Trophoblast cell (in vitro differentiated cells and primary cell): ENCODE measurements around the gene NFIX.

Experiments
- DNase-seq, 2 donors: peaks; one replicate each; pipeline ENCODE4 v3.0.0-alpha.2; 2016
- H2AFZ ChIP-seq: 2 replicates; pipeline ENCODE4 v1.6.1; 2013; ENCODE audit warnings: low read length, moderate library complexity, mild to moderate bottlenecking; ENCODE audit not compliant: insufficient read depth, poor library complexity
- H2AK5ac ChIP-seq: 2 replicates; pipeline ENCODE4 v1.6.1; 2013; ENCODE audit warnings: mild to moderate bottlenecking, low read length
- H2BK120ac ChIP-seq: 2 replicates; pipeline ENCODE4 v1.6.1; 2013; ENCODE audit warnings: low read length, mild to moderate bottlenecking, moderate library complexity; ENCODE audit not compliant: insufficient read depth, poor library complexity
- H2BK12ac ChIP-seq: 2 replicates; pipeline ENCODE4 v1.6.1; 2013; ENCODE audit warnings: mild to moderate bottlenecking, low read length, moderate library complexity
- H2BK5ac ChIP-seq: 2 replicates; pipeline ENCODE4 v1.6.1; 2013; ENCODE audit warnings: low read length, low read depth, moderate library complexity, mild to moderate bottlenecking; ENCODE audit not compliant: poor library complexity
- H3K14ac ChIP-seq: 2 replicates; pipeline ENCODE4 v1.6.1; 2013; ENCODE audit warnings: mild to moderate bottlenecking, low read length
- H3K18ac ChIP-seq: 2 replicates; pipeline ENCODE4 v1.6.1; 2013; ENCODE audit warnings: mild to moderate bottlenecking, low read length
- H3K23ac ChIP-seq: 2 replicates; pipeline ENCODE4 v1.6.1; 2013; ENCODE audit warnings: low read length
- H3K27ac ChIP-seq: 2 replicates; pipeline ENCODE4 v1.5.1; 2013; ENCODE audit warnings: low read depth, mild to moderate bottlenecking, inconsistent platforms, low read length, moderate library complexity
- H3K27me3 ChIP-seq: 2 replicates; pipeline ENCODE4 v1.6.1; 2013; ENCODE audit warnings: inconsistent platforms, mild to moderate bottlenecking, low read length, moderate library complexity; ENCODE audit not compliant: insufficient read depth
- H3K36me3 ChIP-seq, 2 experiments: 1 replicate in 1 of 2; 2 replicates in 1 of 2; pipeline ENCODE4 v1.6.1; 2013; ENCODE audit warnings: low read length in 2 of 2, mild to moderate bottlenecking in 2 of 2, moderate library complexity in 1 of 2; ENCODE audit not compliant: insufficient read depth in 2 of 2, control insufficient read depth in 1 of 2
- H3K4ac ChIP-seq: 2 replicates; pipeline ENCODE4 v1.6.1; 2013; ENCODE audit warnings: low read depth, mild to moderate bottlenecking, low read length, moderate library complexity
- H3K4me1 ChIP-seq, 2 experiments: 1 replicate in 1 of 2; 2 replicates in 1 of 2; pipeline ENCODE4 v1.6.1; 2013; ENCODE audit warnings: low read length in 2 of 2, mild to moderate bottlenecking in 2 of 2, moderate library complexity in 1 of 2; ENCODE audit not compliant: insufficient read depth in 2 of 2, control insufficient read depth in 1 of 2
- H3K4me2 ChIP-seq: 2 replicates; pipeline ENCODE4 v1.6.1; 2013; ENCODE audit warnings: inconsistent platforms, mild to moderate bottlenecking, low read length, moderate library complexity
- H3K4me3 ChIP-seq: 2 replicates; pipeline ENCODE4 v1.5.1; 2013; ENCODE audit warnings: mild to moderate bottlenecking, low read depth, low read length, inconsistent platforms
- H3K79me1 ChIP-seq: one replicate; pipeline ENCODE4 v1.6.1; 2013; ENCODE audit warnings: low read length
- H3K79me2 ChIP-seq: 2 replicates; pipeline ENCODE4 v1.6.1; 2013; ENCODE audit warnings: low read length, mild to moderate bottlenecking; ENCODE audit not compliant: control insufficient read depth, insufficient read depth, poor library complexity
- H3K9ac ChIP-seq: 2 replicates; pipeline ENCODE4 v1.6.1; 2013; ENCODE audit warnings: mild to moderate bottlenecking, low read length
- H3K9me3 ChIP-seq: 2 replicates; pipeline ENCODE4 v1.6.1; 2013; ENCODE audit warnings: low read depth, mild to moderate bottlenecking, control low read depth, inconsistent platforms, low read length; ENCODE audit not compliant: insufficient read depth
- H4K12ac ChIP-seq: 2 replicates; pipeline ENCODE4 v1.6.1; 2013; ENCODE audit warnings: low read depth, mild to moderate bottlenecking, low read length, moderate library complexity
- H4K8ac ChIP-seq: 2 replicates; pipeline ENCODE4 v1.6.1; 2013; ENCODE audit warnings: low read depth, mild to moderate bottlenecking, low read length, moderate library complexity
- H4K91ac ChIP-seq: one replicate; pipeline ENCODE4 v1.6.1; 2013; ENCODE audit warnings: low read depth, mild to moderate bottlenecking, low read length, moderate library complexity
- WGBS: extraction: QIAGEN DNeasy Blood & Tissue Kit; methylation state at CpG from one replicate; pipeline ENCODE4 v1.1.7; 2013; ENCODE audit warnings: missing lambda C conversion rate; ENCODE audit not compliant: insufficient read length, insufficient coverage; ENCODE audit errors: extremely low coverage; 5-methylcytosine and 5-hydroxymethylcytosine counted together

The NFIX gene

GRCh38 chr19:13012390-13012689, 17.1 kb downstream of the NFIX start:
- Histone ChIP-seq H3K18ac (no peak overlapping the region), H3K9me3 (peaks cover 15% of the 10 kb centered on the region), H3K36me3 (no peaks in the 10 kb centered on the region), H3K23ac (no peak overlapping the region), H3K79me2 (no peaks in the 10 kb centered on the region), H2BK120ac (no peak overlapping the region), H3K27ac (no peak overlapping the region), H2BK5ac (no peak overlapping the region), H3K79me1 (no peaks in the 10 kb centered on the region), H4K12ac (no peak overlapping the region), H3K4ac (no peak overlapping the region), H3K14ac (no peak overlapping the region), H4K91ac (no peak overlapping the region), H3K4me2 (no peak overlapping the region), H3K4me1 (no peaks in the 10 kb centered on the region), H2AK5ac (no peak overlapping the region), H2AFZ (no peak overlapping the region), H3K27me3 (peaks cover 92% of the 10 kb centered on the region), H2BK12ac (no peak overlapping the region), H3K4me3 (no peak overlapping the region), H3K9ac (no peak overlapping the region), H4K8ac (no peak overlapping the region)
- no peak for DNase-seq
- no CpG with 5 or more reads among the region's 23 CpGs for WGBS

GRCh38 chr19:13012690-13013608, 17.7 kb downstream of the NFIX start:
- Histone ChIP-seq H3K9me3 (peaks cover 15% of the 10 kb centered on the region), H3K79me1 (no peaks in the 10 kb centered on the region), H3K4ac (no peak overlapping the region), H3K4me2 (no peak overlapping the region), H3K4me1 (no peaks in the 10 kb centered on the region), H2BK12ac (no peak overlapping the region), H3K27me3 (peaks cover 92% of the 10 kb centered on the region), H3K27ac (no peak overlapping the region), H3K36me3 (no peaks in the 10 kb centered on the region), H2AK5ac (no peak overlapping the region), H2BK120ac (no peak overlapping the region), H4K91ac (no peak overlapping the region), H3K18ac (no peak overlapping the region), H3K4me3 (no peak overlapping the region), H3K14ac (no peak overlapping the region), H2AFZ (no peak overlapping the region), H3K23ac (no peak overlapping the region), H2BK5ac (no peak overlapping the region), H4K12ac (no peak overlapping the region), H3K9ac (no peak overlapping the region), H3K79me2 (no peaks in the 10 kb centered on the region), H4K8ac (no peak overlapping the region)
- WGBS = no CpG with 5 or more reads among the region's 52 CpGs
- DNase-seq = peak; percentile 13 to 36

- Histone ChIP-seq H3K9ac (no peak overlapping the region), H2BK120ac (no peak overlapping the region), H4K91ac (no peak overlapping the region), H2BK12ac (no peak overlapping the region), H2AFZ (no peak overlapping the region), H3K36me3 (no peaks in the 10 kb centered on the region), H3K9me3 (peaks cover 15% of the 10 kb centered on the region), H3K79me1 (no peaks in the 10 kb centered on the region), H3K4me3 (no peak overlapping the region), H3K27ac (no peak overlapping the region), H4K12ac (no peak overlapping the region), H3K23ac (no peak overlapping the region), H3K4ac (no peak overlapping the region), H2AK5ac (no peak overlapping the region), H2BK5ac (no peak overlapping the region), H3K79me2 (no peaks in the 10 kb centered on the region), H3K27me3 (peaks cover 92% of the 10 kb centered on the region), H3K18ac (no peak overlapping the region), H3K14ac (no peak overlapping the region), H3K4me2 (no peak overlapping the region), H3K4me1 (no peaks in the 10 kb centered on the region), H4K8ac (no peak overlapping the region)
- no CpG with 5 or more reads among the region's 20 CpGs for WGBS
- no peak for DNase-seq
Observed at GRCh38 chr19:13013649-13014048, 18.4 kb downstream of the NFIX start.

GRCh38 chr19:13014101-13014920, 19.0 kb downstream of the NFIX start:
- Histone ChIP-seq H3K23ac (no peak overlapping the region), H3K79me2 (no peaks in the 10 kb centered on the region), H3K36me3 (no peaks in the 10 kb centered on the region), H3K9me3 (peaks cover 11% of the 10 kb centered on the region), H3K18ac (no peak overlapping the region), H3K27ac (no peak overlapping the region), H3K4ac (no peak overlapping the region), H2AFZ (no peak overlapping the region), H3K9ac (no peak overlapping the region), H3K79me1 (no peaks in the 10 kb centered on the region), H2BK120ac (no peak overlapping the region), H2BK5ac (no peak overlapping the region), H4K8ac (no peak overlapping the region), H4K12ac (no peak overlapping the region), H3K4me2 (no peak overlapping the region), H2AK5ac (no peak overlapping the region), H4K91ac (no peak overlapping the region), H3K14ac (no peak overlapping the region), H3K27me3 (peaks cover 92% of the 10 kb centered on the region), H2BK12ac (no peak overlapping the region), H3K4me1 (no peaks in the 10 kb centered on the region), H3K4me3 (no peak overlapping the region)
- WGBS = no CpG with 5 or more reads among the region's 35 CpGs
- no peak for DNase-seq
